IPS DF 6.9 (cell line): ENCODE results near the gene AMMECR1.

Experiments
- DNase-seq: peaks from one replicate; pipeline ENCODE4 v3.0.0-alpha.2; 2013; ENCODE audit warnings: low read depth, low spot score
- H3K27ac ChIP-seq: one replicate; pipeline ENCODE4 v1.5.1; 2013; ENCODE audit warnings: low read length, control low read depth
- H3K27me3 ChIP-seq: 2 replicates; pipeline ENCODE4 v1.6.1; 2013; ENCODE audit warnings: mild to moderate bottlenecking, low read length; ENCODE audit not compliant: control insufficient read depth, insufficient read depth
- H3K36me3 ChIP-seq: 2 replicates; pipeline ENCODE4 v1.6.1; 2013; ENCODE audit warnings: low read length; ENCODE audit not compliant: control insufficient read depth, insufficient read depth
- H3K4me1 ChIP-seq: 2 replicates; pipeline ENCODE4 v1.6.1; 2013; ENCODE audit warnings: low read length; ENCODE audit not compliant: control insufficient read depth, insufficient read depth
- H3K4me3 ChIP-seq: 2 replicates; pipeline ENCODE4 v1.5.1; 2013; ENCODE audit warnings: mild to moderate bottlenecking, low read length
- H3K9me3 ChIP-seq: 2 replicates; pipeline ENCODE4 v1.6.1; 2013; ENCODE audit warnings: low read length, inconsistent platforms; ENCODE audit not compliant: control insufficient read depth, insufficient read depth

The AMMECR1 gene

GRCh38 chrX:110145311-110145710 lies 172.6 kb downstream of the AMMECR1 start:
- H3K9me3 ChIP-seq = no peaks in the 10 kb centered on the region
- H3K27me3 ChIP-seq = no peaks in the 10 kb centered on the region
- H3K36me3 ChIP-seq = no peaks in the 10 kb centered on the region
- no peak for DNase-seq
- H3K27ac ChIP-seq = no peak overlapping the region
- no peaks in the 10 kb centered on the region for H3K4me1 ChIP-seq
- H3K4me3 ChIP-seq = no peak overlapping the region
